GM04504 (cell line): ENCODE results near the gene LAMA3.
"Not testable (repeated sequence)": the region's sequence is repeated elsewhere in the genome, so short reads cannot be mapped to it uniquely, and the experiment has no call there.

Source experiments
- DNase-seq: peaks from one replicate; pipeline ENCODE4 v3.0.0-alpha.2; 2012; ENCODE audit warnings: low read depth

LAMA3 gene

GRCh38 chr18:23727707-23728493, 38.6 kb downstream of the LAMA3 start:
- no peak for DNase-seq

- no peak for DNase-seq
Observed at GRCh38 chr18:23730857-23731256, 41.6 kb downstream of the LAMA3 start.

GRCh38 chr18:23731861-23732260, 42.6 kb downstream of the LAMA3 start:
- no peak for DNase-seq

- no peak for DNase-seq
Observed at GRCh38 chr18:23732439-23732838, 43.2 kb downstream of the LAMA3 start.

- not testable (repeated sequence) for DNase-seq
Observed at GRCh38 chr18:23733265-23733664, 44.0 kb downstream of the LAMA3 start.

GRCh38 chr18:23733895-23734294, 44.6 kb downstream of the LAMA3 start:
- DNase-seq = no peak

GRCh38 chr18:23735021-23735464, 45.8 kb downstream of the LAMA3 start:
- no peak for DNase-seq

- DNase-seq = no peak
Observed at GRCh38 chr18:23737578-23737977, 48.3 kb downstream of the LAMA3 start.

- DNase-seq = no peak
Observed at GRCh38 chr18:23738151-23738550, 48.9 kb downstream of the LAMA3 start.

GRCh38 chr18:23738575-23738974, 49.3 kb downstream of the LAMA3 start:
- DNase-seq = no peak

- peak; percentile 33 for DNase-seq
Observed at GRCh38 chr18:23740105-23740830, 51.0 kb downstream of the LAMA3 start.

- not testable (repeated sequence) for DNase-seq
Observed at GRCh38 chr18:23741967-23742366, 52.7 kb downstream of the LAMA3 start.

GRCh38 chr18:23743733-23744333, 54.6 kb downstream of the LAMA3 start:
- DNase-seq = no peak

GRCh38 chr18:23745366-23745765, 56.1 kb downstream of the LAMA3 start:
- no peak for DNase-seq

GRCh38 chr18:23746851-23747250, 57.6 kb downstream of the LAMA3 start:
- DNase-seq = no peak

- DNase-seq = no peak
Observed at GRCh38 chr18:23752363-23752762, 63.1 kb downstream of the LAMA3 start.

- DNase-seq = no peak
Observed at GRCh38 chr18:23752796-23753195, 63.5 kb downstream of the LAMA3 start.

GRCh38 chr18:23756590-23757436, 67.6 kb downstream of the LAMA3 start:
- no peak for DNase-seq

- DNase-seq = no peak
Observed at GRCh38 chr18:23757437-23757733, 68.1 kb downstream of the LAMA3 start.

- no peak for DNase-seq
Observed at GRCh38 chr18:23758281-23758680, 69.0 kb downstream of the LAMA3 start.

- DNase-seq = no peak
Observed at GRCh38 chr18:23761941-23762340, 72.7 kb downstream of the LAMA3 start.

- DNase-seq = no peak
Observed at GRCh38 chr18:23763343-23763742, 74.1 kb downstream of the LAMA3 start.
